ENCODE results near the gene VEGFA.

VEGFA gene

GRCh38 chr6:43780293-43780692 lies 10.3 kb downstream of the VEGFA start:
- H3K4me3 ChIP-seq (replicated peaks; ENCODE audit: insufficient read depth, low read length): no peak overlapping the region
- no peak overlapping the region for H3K27ac ChIP-seq (replicated peaks)
- no peak for DNase-seq (ENCODE audit: low read depth in 1 of 2, low spot score in 1 of 2)
- H3K27me3 ChIP-seq (ENCODE audit: insufficient read depth, poor library complexity, severe bottlenecking): no peaks in the 10 kb centered on the region
- TF ChIP-seq REST (IDR thresholded peaks at IDR 0.05; ENCODE audit: insufficient replicate concordance, low read depth): no peak
- no peak for TF ChIP-seq SPI1 (IDR thresholded peaks at IDR 0.05; ENCODE audit: borderline replicate concordance, low read depth)
- no peak for TF ChIP-seq GABPA (IDR thresholded peaks at IDR 0.05; ENCODE audit: low read depth)
- no peak for TF ChIP-seq POLR2AphosphoS5 (IDR thresholded peaks at IDR 0.05; ENCODE audit: low read depth)
- no peak for TF ChIP-seq CTCF (IDR thresholded peaks at IDR 0.05; ENCODE audit: insufficient read depth, low read length)

- Histone ChIP-seq H3K4me3 (replicated peaks; ENCODE audit: insufficient read depth, low read length) (no peak overlapping the region), H3K27ac (replicated peaks) (no peak overlapping the region), H3K27me3 (ENCODE audit: insufficient read depth, poor library complexity, severe bottlenecking) (no peaks in the 10 kb centered on the region)
- DNase-seq (ENCODE audit: low read depth in 1 of 2, low spot score in 1 of 2): no peak
- TF ChIP-seq POLR2AphosphoS5 (IDR thresholded peaks at IDR 0.05; ENCODE audit: low read depth) (no peak), GABPA (IDR thresholded peaks at IDR 0.05; ENCODE audit: low read depth) (no peak), CTCF (IDR thresholded peaks at IDR 0.05; ENCODE audit: insufficient read depth, low read length) (no peak), SPI1 (IDR thresholded peaks at IDR 0.05; ENCODE audit: borderline replicate concordance, low read depth) (no peak), REST (IDR thresholded peaks at IDR 0.05; ENCODE audit: insufficient replicate concordance, low read depth) (no peak)
Observed at GRCh38 chr6:43780941-43781928, 11.2 kb downstream of the VEGFA start.

GRCh38 chr6:43781941-43782704 lies 12.1 kb downstream of the VEGFA start:
- DNase-seq (ENCODE audit: low read depth in 1 of 2, low spot score in 1 of 2): no peak
- no peak for TF ChIP-seq REST (IDR thresholded peaks at IDR 0.05; ENCODE audit: insufficient replicate concordance, low read depth)
- no peak for TF ChIP-seq CTCF (IDR thresholded peaks at IDR 0.05; ENCODE audit: insufficient read depth, low read length)
- TF ChIP-seq GABPA (IDR thresholded peaks at IDR 0.05; ENCODE audit: low read depth): no peak
- TF ChIP-seq SPI1 (IDR thresholded peaks at IDR 0.05; ENCODE audit: borderline replicate concordance, low read depth): no peak
- TF ChIP-seq POLR2AphosphoS5 (IDR thresholded peaks at IDR 0.05; ENCODE audit: low read depth): no peak; the same call in 1 of the 2 replicates
- Histone ChIP-seq H3K27ac (replicated peaks) (no peak overlapping the region), H3K4me3 (replicated peaks; ENCODE audit: insufficient read depth, low read length) (no peak overlapping the region), H3K27me3 (ENCODE audit: insufficient read depth, poor library complexity, severe bottlenecking) (no peaks in the 10 kb centered on the region)

Measured in HL-60 (cell line).